Stimulated activated CD8-positive, alpha-beta memory T cell treated with anti-CD3 and anti-CD28 coated beads, Interleukin-7, amount 100 ng/mL, for 4 hours (primary cell): ENCODE data around the gene DPYSL4.
A peak's percentile ranks its signal among the peaks of the same experiment; 100 is the strongest.
"Not testable (repeated sequence)": the region's sequence is repeated elsewhere in the genome, so short reads cannot be mapped to it uniquely, and the experiment has no call there.

Experiments
- DNase-seq, 2 donors: peaks; one replicate each; pipeline ENCODE4 v3.0.0-alpha.2; 2020; ENCODE audit warnings: low read depth in 2 of 2

DPYSL4 gene

DNA sequence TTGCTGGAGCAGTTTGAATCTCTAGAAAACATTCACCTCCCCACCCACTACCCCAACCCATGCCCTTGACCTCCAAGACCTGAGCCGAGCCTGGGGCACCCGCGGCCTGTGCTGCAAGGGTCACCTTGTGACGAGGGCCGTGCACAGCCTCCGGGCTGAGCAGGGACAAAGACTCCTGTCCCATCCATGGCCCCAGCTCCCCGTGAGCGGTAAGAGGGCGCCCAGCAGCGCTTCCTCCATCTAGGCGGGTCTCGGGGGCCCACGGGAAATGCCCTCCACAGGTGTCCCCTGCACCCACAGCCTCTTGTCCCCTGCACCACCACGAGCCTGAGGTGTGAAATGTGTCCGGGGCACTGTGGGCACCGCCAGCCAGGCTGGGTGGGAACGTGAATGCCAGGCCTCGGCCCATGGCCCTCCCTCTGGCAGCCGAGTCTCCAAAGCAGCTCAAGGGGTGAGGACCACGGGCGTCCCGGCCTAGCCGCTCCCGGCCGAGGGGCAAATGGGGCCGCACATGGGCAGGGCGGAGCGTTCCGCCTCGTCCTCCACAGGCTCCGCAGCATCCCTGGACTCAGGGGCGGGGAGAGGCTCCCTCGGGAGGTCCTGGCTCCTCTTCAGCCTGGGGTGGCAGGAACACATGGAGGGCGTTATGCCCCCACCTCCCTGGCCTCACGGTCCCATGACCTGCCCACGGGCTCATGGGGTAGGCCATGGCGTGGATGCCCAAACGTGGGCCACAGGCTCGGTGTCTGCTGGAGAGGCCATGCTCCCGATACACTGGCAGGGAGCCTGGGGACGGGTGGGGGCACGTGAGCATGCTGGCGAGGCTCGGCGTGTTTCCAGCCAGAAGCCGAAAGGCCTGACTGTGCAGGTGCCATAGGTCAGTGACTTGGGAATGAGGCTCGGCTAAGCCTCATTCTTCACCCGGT, 21.1 kb downstream of the DPYSL4 start:
- DNase-seq: no peak

DNA sequence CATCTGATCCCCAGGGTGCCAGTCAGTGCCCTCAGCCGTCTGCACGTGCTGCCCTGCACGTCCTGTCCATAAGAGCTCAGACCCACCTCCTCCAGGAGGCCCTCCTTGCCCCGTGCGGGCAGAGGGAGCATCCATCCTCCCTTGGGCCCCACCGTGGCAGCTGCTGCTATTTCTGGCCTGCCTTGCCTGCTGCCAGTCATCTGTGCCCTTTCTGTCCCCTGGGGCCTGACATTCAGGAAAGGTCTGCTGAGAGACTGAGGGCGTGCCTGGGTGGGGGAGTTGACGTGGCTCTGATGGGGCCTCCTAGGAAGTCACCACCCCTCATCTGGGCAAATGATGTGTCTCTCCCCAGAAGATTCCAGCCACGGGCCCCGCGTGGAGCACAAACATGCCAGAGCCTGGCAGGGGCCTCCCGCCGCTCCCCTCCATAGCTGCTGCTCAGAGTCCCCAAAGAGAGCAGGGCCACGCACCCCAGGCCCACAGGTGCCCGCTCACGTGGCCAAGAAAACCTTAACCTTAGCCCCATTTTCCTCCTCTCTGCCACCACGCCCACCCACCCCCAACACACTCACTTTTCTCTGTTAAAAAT, 21.8 kb downstream of the DPYSL4 start:
- no peak for DNase-seq

DNA sequence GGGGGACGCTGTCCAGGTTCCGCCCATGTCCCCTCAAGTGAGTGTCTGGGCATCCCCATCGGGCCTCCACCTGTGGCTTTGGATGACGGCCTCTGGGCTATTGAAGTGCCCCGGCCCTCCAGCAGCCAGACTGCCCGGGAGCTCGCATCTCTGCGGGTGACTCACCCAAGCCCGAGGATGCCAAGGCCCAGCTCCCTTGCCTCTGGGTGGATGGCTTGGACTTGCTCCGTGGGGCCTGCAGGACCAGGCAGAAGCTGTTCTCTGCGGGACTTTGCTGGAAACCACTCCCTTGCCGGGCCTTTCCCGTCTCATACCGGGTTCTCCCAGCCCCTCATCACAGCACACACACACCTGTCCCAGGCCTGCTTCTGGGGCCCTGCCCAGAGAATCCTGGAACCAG, 22.4 kb downstream of the DPYSL4 start:
- DNase-seq: no peak

DNA sequence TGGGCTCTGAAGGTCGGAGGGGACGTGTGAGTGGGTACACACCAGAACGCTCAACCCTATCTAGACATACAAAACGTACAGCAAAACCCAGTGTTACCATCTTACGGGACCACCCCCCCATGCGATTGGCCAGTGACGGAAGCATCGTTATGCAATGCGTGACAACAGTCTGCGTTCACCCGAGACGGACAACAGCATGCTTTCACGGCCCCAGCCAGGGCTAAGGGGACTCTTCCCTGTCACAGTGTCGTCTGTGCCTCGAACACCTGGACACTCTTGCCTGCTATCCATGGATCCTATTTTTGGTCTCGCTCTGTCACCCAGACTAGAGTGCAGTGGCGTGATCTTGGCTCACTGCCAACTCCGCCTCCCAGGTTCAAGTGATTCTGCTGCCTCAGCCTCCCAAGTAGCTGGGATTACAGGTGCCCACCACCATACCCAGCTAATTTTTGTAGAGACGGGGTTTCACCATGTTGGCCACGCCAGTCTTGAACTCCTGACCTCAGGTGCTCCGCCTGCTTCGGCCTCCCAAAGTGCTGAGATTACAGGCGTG, 23.3 kb downstream of the DPYSL4 start:
- DNase-seq: no peak

DNA sequence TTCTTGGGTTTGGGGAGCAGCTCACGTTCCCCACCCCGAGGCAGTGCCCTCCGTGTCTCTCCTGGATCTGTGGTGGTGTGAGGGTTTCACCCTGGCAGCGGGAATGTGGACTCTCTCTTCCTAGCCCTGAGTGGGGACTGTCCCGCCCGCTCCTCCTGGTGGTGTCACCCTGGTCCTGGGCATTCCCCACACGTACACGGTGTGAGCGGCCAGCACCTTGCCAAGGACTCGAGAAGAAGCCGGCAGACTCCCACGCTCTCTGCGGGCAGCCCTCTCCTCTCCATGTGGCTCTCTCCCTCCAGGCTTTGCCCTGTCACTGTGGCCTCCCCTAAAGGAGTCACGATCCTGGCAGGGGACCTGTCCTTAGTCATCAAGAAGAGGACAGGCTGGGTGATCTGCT, 24.0 kb downstream of the DPYSL4 start:
- no peak for DNase-seq

DNA sequence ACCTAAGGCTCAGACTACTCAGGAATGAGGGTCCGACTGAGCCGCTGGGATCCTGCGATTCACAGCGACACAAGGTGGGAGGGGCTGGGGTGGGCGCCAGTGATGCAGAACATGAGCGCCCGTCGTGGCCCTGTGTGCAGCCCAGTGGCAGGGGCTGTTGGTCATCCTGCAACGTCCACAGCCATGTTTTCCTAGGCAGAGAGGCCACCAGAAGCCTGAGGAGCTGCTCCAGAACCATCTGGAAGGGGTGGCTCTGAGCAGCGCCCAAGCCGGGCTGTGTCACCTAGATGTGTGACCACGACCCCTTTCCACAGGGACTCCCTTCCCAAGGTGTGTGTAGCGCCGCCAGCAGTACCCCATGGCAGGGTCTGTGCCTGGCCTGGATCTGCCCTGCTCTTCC, 24.5 kb downstream of the DPYSL4 start:
- DNase-seq: no peak

DNA sequence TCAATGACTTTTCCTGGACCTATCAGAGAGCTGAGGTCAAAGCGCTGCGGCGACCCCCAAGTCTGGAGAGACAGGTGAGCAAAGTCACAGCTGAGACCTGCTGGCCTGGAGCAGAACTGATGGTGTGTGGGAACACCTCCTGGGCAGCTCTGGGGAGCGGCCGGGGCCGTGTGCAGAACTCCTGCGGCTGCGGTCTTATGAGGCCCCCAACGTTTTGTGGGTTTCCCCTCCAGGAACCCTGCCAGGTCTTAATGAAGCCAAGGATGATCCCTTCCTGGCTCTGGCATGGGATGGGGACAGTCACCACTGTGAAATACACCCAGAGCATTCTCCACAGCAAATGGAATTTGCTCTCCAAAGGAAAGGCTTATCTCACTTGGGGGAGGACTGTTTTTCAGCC, 26.1 kb downstream of the DPYSL4 start:
- no peak for DNase-seq

DNA sequence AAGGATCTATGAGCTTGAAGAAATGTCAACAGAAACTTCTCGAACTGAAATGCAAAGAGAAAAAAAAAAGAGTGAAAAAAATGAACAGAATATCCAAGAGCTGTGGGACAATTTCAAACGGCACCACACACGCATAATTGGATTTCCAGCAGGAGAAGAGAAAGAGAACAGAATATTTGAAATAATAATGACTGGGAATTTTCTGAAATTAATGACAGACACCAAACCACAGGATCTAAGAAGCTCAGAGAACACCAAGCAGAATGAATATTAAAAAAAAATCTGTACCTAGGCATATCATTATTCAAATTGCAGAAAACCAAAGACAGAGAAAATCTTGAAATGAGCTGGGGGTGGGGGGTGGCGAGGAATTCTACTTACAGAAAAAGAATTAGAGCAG, 27.2 kb downstream of the DPYSL4 start:
- DNase-seq: no peak

DNA sequence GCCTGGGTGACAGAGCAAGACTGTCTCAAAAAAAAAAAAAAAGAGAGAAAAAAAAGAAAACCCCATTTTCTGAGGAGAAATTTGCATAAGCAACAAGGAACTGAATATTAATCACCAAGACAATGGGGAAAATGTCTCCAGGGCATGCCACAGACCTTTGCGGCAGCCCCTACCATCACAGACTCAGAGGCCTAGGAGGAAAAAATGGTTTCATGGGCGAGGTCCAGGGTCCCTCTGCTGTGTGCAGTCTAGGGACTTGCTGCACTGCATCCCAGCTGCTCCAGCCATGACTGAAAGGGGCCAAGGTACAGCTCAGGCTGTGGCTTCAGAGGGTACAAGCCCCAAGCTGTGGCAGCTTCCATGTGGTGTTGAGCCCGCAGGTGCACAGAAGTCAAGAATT, 29.7 kb downstream of the DPYSL4 start:
- not testable (repeated sequence) for DNase-seq

DNA sequence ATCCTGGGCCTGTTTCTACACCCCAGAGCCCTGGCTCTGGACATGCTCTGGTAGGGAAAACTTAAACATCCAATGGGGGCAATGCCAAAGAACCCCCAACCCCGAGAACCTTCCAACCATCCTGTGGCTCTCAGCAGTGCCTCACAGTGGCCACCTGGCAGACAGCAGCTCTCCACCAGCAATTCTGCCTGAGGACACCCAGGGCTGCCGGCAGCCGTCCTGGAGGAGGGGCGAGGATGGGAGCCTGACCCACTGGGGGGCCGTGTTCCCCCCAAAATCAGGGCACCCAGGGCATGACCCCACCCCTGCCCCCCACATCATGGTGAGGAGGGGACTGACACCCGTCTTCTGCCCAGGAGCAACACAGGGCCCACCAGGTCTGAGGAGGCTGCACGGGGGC, 32.7 kb downstream of the DPYSL4 start:
- DNase-seq: no peak

DNA sequence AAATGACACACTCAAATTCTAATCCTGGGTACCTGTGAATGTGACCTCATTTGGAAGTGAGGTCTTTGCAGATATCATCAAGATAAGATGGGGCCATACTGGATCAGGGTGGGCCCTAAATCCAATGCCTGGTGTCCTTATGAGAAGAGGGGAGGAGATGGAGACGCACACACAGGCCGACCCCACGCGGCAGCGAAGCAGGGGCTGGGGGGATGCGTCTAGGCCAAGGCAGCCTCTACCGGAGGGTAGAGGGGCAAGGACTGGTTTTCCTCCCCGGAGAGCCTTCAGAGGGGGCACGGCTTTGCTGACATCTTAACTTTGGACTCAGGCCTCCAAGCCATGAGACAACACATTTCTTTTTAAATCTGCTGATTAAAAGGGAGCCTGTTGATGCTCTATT, 33.3 kb downstream of the DPYSL4 start:
- DNase-seq: no peak

DNA sequence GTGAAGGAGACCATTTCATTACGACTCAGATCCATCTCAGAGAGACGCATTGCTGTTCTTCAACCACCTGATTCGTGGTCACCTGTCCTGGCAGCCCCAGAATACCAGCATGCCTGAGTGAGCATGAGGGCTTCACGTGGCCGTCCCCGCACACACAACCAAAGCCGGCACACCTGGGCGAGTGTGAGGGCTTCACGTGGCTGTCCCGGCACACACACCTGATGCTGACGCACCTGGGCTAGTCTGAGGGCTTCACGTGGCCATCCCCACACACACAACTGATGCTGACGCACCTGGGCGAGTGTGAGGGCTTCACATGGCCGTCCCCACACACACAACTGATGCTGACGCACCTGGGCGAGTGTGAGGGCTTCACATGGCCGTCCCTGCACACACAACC, 34.2 kb downstream of the DPYSL4 start:
- not testable (repeated sequence) for DNase-seq

DNA sequence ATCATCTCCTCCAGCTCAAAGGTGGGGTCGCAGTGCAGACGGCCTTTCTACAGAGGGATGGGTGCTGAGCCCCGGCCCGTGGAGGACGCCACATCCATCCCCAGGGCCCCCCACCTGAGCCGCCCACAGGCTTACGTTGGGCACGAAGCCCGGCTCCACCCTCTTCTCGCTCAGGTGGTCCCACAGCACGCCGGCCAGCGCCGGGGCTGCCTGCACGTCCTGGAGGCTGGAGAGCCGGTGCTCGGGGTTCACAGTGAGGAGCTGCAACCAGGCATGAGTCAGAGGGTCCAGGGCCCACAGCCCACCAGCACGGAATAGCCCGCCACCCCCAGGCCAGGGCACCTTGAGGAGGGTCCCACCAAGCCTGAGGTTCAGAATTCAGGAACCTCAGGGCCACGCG, 36.0 kb downstream of the DPYSL4 start:
- no peak for DNase-seq

DNA sequence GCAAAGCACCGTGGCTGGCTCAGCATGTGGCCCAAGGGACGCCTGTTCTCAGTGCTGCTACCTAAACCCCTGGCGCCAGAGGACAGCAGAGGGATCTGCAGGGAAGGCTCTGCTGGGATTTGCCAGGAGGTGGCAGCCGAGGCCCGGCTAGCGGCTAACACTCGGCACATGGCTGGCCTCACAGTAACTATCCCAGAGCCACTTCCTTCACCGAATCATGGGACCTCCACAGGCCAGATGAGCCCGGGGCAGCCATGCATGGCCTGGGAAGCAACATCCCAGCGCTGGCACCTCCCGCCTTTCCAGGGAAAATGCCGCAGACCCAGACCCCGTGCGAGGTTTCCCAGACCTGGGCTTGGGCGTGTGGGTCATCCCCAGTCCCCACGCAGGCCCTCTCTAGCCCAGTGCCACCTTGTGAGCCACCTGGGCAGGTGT, 36.4 kb downstream of the DPYSL4 start:
- DNase-seq: peak; percentile 24 to 30

DNA sequence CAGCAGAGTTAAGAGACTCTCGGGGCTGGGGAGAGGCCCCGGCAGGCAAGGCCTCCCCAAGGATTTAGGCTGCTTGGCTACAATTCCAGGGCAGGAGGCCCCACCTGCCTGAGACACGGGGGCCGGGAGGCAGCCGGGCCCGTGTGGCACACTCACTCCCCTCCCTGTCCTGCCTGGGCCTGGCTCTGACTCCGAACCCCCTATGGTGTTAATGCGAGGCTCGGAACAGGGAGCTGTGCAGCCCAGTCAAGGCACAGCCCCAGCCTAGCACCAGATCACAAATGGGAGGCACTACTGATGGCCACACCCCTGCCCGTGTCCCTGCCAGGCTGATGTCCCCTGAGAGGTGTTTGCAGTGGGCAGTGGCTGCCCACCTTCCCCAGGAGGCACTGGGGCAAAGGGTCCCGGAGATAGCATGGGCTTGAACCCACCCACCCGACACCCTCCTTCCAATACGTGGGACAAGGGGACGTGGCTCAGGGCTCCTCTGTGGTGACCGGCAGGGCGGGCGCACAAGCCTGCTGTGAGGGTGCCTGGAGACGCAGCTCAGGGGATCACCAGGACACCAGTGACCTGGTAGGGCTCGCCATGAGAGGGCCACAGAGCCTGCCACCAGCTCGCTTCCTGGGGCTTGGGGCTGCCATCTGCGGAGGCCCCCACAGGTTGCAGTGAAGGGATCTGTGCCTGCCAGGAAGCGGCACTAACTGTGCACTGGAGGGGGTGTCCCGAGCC, 37.0 kb downstream of the DPYSL4 start:
- no peak for DNase-seq

DNA sequence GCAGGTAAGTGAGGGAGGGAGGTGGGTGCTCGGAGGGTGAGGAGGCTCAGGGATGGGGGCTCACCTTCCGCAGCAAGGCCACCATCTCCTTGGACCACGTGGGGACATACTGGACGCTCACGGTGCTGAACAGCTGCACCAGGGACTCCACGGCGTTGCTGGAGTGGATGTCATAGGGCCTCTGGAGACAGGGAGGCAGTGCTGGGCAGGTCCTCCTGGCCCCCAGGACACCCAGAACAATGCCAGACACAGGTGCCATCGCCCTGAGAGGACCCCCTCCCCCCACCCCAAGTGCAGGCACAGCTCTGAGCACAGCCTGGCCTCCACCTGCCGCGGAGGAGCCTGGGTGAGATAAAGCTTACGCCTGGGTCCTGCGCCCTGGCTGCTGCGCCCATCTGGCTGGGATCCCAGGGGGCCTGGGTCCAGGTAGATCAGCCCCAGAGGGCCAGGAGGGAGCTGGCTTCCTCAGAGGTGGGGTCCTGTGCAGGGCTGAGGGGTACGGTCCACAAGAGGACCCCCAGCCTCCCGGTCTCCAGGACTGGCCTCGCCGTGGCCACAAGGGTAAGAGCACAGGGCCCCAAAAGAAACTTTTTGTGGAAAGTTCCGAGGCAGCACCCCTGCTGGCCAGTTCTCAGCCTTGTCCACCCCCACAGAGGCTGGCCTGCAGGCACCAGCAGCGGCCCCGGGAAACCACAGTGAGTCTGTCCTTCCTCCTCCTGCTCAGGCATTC, 37.8 kb downstream of the DPYSL4 start:
- no peak for DNase-seq

DNA sequence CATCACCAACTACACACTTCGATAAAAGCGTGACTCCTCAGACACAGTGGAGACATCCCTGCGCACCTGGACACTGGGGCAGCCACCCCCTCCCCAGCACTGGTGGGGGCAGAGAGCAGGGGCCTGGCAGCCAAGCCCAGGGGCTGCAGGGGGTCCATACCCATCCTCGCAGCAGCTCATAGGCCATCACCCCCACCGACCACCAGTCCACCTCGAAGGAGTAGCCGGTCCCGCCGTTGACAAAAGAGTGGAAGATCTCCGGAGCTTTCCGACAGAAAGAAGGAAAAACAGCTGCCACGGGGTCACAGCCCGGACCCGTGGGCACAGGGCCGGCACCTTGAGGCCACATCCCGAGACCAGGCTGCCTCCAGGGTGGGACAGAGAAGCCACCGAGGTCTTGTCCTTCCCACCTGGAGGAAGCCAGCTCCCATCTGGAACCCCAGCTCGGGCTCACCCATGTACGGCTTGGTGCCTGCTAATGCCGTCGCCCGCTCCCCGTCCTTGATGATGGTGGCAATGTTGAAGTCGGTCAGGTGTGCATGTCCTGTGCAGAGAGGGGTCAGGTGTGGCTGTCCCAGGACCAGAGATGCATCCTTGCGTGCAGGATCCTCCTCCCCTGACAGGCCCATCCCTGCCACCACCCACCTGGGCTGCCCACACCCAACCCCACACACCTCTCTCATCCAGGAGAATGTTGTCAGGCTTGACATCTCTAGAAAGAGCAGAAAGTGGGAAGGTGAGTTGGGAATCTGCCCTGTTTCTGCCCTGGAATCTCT, 38.5 kb downstream of the DPYSL4 start:
- no peak for DNase-seq

DNA sequence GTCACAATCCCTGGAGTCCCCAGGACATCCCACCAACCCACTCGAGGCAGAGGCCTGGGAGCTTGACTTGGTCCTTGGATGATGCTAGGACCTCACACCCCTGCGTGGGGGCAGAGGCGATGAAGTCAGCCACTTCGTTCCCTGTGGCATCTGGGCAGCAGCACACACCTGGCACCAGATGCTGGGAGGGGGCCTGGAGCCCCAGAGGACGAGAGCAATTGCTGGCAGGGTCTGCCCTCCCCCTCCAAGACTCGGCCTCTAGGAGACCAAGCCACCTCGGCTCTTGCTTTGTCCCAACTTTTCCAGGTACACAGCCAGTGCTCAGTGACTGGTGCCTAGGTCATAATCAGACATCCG, 39.1 kb downstream of the DPYSL4 start:
- DNase-seq: no peak

DNA sequence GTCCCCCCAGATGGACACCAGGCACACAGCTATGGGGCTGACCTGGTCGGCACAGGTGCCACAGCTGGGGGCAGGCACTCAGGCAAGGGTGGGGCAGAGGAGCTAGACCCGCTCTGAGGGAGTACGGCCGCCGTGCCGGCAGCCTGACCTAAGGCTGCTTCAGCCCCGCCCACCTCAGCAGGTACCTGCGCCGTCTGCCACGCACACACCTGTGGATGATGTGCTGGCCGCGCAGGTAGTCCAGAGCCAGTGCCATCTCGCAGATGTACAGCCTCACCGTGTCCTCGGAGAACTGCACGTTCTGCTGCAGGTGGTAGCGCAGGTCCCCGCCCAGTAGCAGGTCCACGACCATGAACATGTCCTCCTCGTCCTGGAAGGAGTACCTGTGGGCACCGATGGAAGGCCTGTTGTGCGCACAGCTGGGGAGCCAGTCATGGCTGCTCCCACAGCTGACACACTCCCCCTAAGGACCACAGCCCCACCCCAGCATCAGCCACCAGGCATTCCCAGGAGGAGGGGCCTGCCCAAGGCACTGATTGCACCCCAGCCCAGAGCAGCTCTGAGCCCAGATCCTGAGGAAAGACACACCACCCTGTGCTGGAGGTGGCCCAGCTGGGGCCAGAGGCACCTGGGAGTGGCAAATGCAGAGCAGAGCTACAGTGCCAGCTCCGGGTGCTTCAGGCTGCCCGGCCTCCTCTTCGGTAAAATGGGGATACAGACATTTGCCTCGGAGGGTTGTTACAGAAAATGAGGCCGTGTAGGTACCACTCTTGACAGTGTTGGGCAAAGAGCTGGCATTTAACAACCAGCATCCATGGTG, 40.0 kb downstream of the DPYSL4 start:
- no peak for DNase-seq

DNA sequence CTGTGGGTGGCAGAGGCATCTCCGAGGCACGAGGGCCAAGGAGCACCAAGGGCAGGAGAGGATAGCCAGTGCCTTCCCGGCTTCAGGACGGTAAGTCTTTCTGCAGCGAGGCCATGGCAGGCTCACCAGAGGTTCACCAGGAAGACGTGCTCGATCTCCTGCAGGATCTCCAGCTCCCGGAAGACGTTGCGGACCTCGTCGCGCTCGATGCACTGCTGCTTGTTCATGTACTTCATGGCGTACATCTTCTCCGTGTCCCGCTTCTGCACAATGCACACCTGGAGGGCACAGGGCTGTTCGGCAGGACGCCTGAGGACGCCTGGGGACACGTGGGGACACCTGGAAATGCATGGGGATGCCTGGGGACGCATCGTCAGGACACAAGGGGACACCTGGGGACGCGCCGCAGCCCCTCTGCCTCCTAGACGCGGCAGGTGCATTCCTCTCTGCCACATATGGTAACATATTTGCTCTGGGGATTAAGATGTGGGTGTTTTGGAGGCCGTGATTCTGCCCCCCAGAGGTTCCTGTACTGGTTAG, 41.2 kb downstream of the DPYSL4 start:
- no peak for DNase-seq
